HAP-1 (cell line): ENCODE measurements around the gene ERP27.

ENCODE experiments used
- DNase-seq, 2 experiments: peaks; one replicate each; pipeline ENCODE4 v3.0.0-alpha.2; 2016 to 2020; ENCODE audit warnings: low spot score in 2 of 2
- H3K27me3 ChIP-seq: fragments of 250-450 bp; sonication (Bioruptor Pico); 2 replicates; pipeline ENCODE4 v1.5.1; 2020; ENCODE audit warnings: low read depth, mild to moderate bottlenecking, moderate library complexity
- H3K36me3 ChIP-seq: fragments of 250-450 bp; sonication (Bioruptor Pico); replicated peaks from 2 replicates; pipeline ENCODE4 v1.5.1; 2020; ENCODE audit warnings: mild to moderate bottlenecking
- H3K4me1 ChIP-seq: fragments of 250-450 bp; sonication (Bioruptor Pico); 2 replicates; pipeline ENCODE4 v1.5.1; 2020; ENCODE audit warnings: mild to moderate bottlenecking
- H3K4me3 ChIP-seq: fragments of 250-450 bp; sonication (Bioruptor Pico); 2 replicates; pipeline ENCODE4 v1.5.1; 2020; ENCODE audit warnings: mild to moderate bottlenecking, moderate library complexity
- H3K9me3 ChIP-seq: fragments of 250-450 bp; sonication (Bioruptor Pico); 2 replicates; pipeline ENCODE4 v1.5.1; 2020; ENCODE audit warnings: mild to moderate bottlenecking, moderate library complexity
- in situ Hi-C: fragments of 300-500 bp; cut with MboI; formaldehyde crosslinking; loops from 3 replicates; pipeline ENCODE4 v1.14.3; 2020; ENCODE audit warnings: low sequenced_read_pairs, inconsistent platforms, mixed read lengths

ERP27 gene

GRCh38 chr12:14874882-14875281 lies 63.5 kb downstream of the ERP27 start:
- H3K27me3 ChIP-seq, result no peaks in the 10 kb centered on the region
- no peak overlapping the region for H3K4me3 ChIP-seq
- H3K4me1 ChIP-seq, result no peaks in the 10 kb centered on the region
- H3K36me3 ChIP-seq, result no peaks in the 10 kb centered on the region
- no peaks in the 10 kb centered on the region for H3K9me3 ChIP-seq
- in situ Hi-C loops, result no loop called here
- no peak for DNase-seq

- no peak overlapping the region for H3K4me3 ChIP-seq
- H3K4me1 ChIP-seq, result no peaks in the 10 kb centered on the region
- no peaks in the 10 kb centered on the region for H3K27me3 ChIP-seq
- no peaks in the 10 kb centered on the region for H3K36me3 ChIP-seq
- no peak for DNase-seq
- no peaks in the 10 kb centered on the region for H3K9me3 ChIP-seq
- in situ Hi-C loops, result no loop called here
Observed at GRCh38 chr12:14873440-14874185, 64.7 kb downstream of the ERP27 start.

GRCh38 chr12:14871886-14872285 lies 66.5 kb downstream of the ERP27 start:
- Histone ChIP-seq H3K9me3 (no peaks in the 10 kb centered on the region), H3K4me3 (no peak overlapping the region), H3K36me3 (no peaks in the 10 kb centered on the region), H3K27me3 (no peaks in the 10 kb centered on the region), H3K4me1 (no peaks in the 10 kb centered on the region)
- no peak for DNase-seq
- in situ Hi-C loops, result no loop called here

- Histone ChIP-seq H3K27me3 (no peaks in the 10 kb centered on the region), H3K4me3 (no peak overlapping the region), H3K36me3 (no peaks in the 10 kb centered on the region), H3K4me1 (no peaks in the 10 kb centered on the region), H3K9me3 (no peaks in the 10 kb centered on the region)
- no peak for DNase-seq
- in situ Hi-C loops, result no loop called here
Observed at GRCh38 chr12:14871247-14871646, 67.1 kb downstream of the ERP27 start.

- in situ Hi-C loops, result no loop called here
- Histone ChIP-seq H3K36me3 (no peaks in the 10 kb centered on the region), H3K9me3 (no peaks in the 10 kb centered on the region), H3K4me1 (no peaks in the 10 kb centered on the region), H3K27me3 (no peaks in the 10 kb centered on the region), H3K4me3 (no peak overlapping the region)
- no peak for DNase-seq
Observed at GRCh38 chr12:14868916-14869506, 69.3 kb downstream of the ERP27 start.
